GM21576 (cell line): ENCODE measurements around the gene COX8C.
"Not testable (repeated sequence)": the region's sequence is repeated elsewhere in the genome, so short reads cannot be mapped to it uniquely, and the experiment has no call there.

Experiments used
- ATAC-seq: cut with Tn5 transposase; IDR thresholded peaks from one replicate; pipeline ENCODE4 v1.9.1; 2021; ENCODE audit warnings: mild to moderate bottlenecking, moderate library complexity; ENCODE audit not compliant: unreplicated experiment

COX8C gene

GRCh38 chr14:93319958-93320357, 27.0 kb upstream of the COX8C start:
- ATAC-seq, result peak; percentile 51

GRCh38 chr14:93320489-93320888, 26.5 kb upstream of the COX8C start:
- no peak for ATAC-seq

GRCh38 chr14:93322929-93323599, 23.9 kb upstream of the COX8C start:
- no peak for ATAC-seq

DNA sequence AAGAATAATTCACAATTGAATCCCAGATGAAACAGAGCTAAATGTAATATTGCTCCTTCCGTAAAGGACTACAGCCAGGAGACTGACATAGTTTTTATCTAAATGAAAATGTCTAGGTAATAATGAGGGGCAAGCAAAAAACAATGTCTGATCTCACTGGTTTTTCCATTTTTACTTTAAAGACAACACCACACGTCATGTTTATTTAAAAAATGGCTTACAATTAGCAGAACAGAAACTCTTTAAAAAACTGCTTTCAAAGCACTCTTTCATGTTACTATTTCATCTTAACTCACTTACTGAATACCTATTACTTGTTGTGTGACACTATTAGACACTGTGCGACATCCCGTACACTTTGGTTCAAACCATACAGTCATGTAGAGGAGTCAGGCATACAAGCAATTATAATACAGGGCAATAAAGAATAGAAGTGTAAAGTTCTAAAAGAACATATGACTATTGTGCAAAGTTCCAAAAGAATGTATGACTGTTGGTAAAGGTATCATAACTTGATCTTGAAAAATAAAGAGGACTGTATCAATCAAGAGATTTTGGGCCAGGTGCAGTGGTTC, 23.3 kb upstream of the COX8C start:
- ATAC-seq, result no peak

- no peak for ATAC-seq
Measured at GRCh38 chr14:93326196-93326595, 20.8 kb upstream of the COX8C start.

DNA sequence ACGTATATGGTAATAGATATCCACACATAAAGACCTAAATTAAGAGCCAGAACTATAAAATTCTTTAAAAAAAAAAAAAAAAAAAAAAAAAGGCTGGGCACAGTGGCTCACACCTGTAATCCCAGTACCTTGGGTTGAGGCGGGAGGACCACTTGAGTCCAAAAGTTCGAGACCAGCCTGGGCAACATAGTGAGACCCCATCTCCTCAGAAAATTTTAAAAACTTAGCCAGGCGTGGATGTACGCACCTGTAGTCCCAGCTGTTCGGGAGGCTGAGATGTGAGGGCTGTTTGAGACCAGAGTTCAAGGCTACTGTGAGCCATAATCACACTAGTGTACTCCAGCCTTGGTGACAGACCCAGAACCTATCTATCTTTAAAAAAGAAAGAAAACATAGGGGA, 18.4 kb upstream of the COX8C start:
- ATAC-seq, result no peak

DNA sequence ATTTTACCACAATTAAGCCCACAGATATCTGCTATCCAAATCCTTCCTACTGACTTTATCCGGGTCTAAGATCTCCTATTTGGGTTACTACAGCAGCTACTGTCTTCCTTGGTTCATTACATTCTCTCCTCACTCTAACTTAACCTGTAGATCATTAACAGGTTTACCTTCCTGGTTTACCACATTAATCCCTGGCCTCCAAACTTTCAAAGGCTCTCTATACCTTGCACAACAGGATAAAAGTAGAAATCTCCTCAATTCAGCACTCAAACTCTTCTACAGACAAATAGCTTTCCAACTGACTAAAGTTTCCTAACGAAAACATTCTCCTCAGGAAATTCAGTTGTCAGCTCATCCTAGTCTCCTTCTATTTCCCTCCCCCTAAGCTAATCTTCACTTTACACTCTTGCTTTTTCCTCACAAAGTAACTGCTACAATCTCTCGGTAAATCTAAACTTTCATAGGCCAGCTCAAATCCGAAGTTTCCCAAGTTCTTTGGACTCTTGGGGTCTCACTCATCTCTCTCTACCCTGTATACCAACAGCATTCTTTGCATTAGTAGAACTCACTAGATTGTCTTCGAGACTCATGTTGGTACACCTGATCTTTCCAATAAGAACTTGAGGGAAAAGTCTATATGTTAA, 16.9 kb upstream of the COX8C start:
- no peak for ATAC-seq

DNA sequence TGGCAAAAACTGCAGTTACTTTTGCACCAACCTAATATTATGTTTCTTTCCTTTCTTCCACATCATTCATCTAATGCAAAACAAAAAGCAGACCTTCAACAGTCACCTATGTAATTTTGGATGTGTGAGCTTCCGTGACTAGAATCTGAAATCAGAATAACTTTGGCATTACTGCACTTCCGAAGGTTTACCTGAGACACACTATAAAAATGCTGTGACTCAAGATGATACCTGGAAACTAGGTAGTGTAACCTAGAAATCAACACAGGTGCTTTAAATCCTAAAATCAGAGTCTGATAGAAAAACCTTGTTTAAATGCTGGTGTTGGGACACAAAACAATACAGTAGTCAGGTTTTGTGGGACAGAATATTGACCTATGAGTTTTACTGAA, 16.4 kb upstream of the COX8C start:
- no peak for ATAC-seq

GRCh38 chr14:93331002-93331727, 15.8 kb upstream of the COX8C start:
- ATAC-seq, result no peak

- peak; percentile 4 for ATAC-seq
Measured at GRCh38 chr14:93331728-93332396, 15.1 kb upstream of the COX8C start.

DNA sequence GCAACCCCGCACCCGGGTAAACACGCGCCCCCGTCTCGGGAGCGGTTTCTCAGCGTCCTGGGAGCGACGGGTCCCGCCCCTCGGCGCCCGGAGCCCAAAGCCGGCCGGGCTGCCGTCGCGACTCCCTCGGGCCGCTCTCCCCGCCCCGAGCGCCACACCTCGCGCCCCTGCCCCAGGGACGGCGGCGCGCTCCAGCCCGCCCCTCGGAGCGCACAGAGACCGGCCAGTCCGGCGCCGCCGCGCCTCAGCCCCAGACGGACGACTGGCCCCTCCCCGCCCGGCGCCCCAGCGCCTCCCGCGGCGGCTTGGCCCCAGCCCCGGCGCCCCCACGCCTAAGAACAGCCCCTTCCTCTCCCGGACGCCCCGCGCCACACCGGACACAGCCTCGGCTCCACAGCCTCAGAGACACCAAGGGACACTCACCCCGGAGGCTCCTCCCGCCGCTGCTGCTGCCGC, 14.6 kb upstream of the COX8C start:
- peak; percentile 45 for ATAC-seq

GRCh38 chr14:93332853-93333630, 13.9 kb upstream of the COX8C start, which contains the start of gene BTBD7:
Gene BTBD7 (minus strand): TSS chr14:93333036. CDS start chr14:93296051, 36,985 bp downstream.
- ATAC-seq, result peak; percentile 73

DNA sequence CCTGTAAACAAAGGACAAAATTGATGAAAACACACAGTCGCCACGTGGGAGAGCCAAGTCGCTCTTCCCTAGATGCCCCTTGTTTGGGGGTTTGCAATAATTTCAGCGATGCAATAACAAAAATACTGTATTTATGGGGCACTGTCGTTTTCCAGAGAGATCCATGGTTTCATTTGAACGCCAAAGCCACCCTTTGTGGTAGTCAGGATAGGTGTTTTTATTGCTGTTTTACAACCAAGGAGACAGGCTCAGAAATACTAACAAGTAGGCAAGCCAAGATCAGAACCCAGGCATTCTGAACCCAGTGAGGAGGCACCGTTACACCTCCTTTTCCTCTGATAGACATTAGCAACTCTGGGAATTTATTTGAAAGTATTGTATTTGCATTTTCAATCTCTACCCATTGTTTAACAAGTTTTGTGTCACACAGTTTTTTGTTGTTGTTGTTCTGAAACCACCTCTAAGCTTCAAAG, 13.3 kb upstream of the COX8C start:
- no peak for ATAC-seq

DNA sequence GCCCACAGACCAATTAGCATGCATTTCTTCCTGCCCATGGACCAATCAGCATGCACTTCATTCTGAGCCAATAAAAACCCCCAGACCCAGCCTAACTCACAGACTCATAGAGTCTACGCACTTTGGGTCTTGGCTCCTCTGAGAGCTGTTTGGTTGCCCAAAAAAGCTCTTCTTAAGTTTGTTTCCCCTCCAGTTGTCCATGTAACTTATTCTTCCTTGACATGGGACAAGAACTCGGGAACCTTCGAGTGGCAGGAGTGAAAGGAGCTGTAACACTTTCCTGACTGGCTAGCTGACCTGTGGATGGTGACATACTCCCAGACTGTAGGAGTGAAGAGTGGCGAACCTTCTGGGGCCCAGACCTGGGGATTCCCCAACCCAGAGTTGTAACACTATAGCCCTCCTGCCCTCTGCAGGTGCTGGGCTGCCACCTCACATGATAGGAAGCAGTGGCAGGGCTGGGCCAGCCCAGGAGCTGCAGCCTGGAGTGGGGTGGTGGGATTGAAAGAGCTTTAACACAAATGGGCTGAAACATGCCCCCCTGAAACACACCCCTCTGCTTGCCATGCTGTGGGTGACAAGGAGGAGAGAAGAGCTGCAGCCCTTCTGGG, 9.7 kb upstream of the COX8C start:
- ATAC-seq, result no peak

GRCh38 chr14:93337884-93338283, 9.1 kb upstream of the COX8C start:
- no peak for ATAC-seq

- no peak for ATAC-seq
Measured at GRCh38 chr14:93343266-93343665, 3.7 kb upstream of the COX8C start.

DNA sequence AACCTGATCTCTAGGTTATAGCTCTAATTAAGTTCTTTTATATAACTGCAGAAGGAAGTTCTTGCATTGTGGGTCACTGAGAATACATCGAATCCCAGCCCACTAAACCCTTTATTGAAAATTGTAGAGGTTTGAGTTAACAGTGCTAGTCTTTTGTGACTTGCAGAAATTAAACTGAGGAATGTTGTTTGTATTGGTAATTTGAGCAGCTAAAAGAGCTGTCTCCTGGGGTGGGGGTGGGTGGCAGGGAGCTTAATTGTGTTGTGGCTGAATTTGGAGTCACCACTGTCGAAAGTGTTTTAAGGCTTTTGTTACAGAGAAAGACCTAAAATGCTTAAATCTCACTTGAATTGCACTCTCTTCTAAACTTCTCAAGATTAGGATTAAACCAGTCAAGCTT, 3.2 kb upstream of the COX8C start:
- no peak for ATAC-seq

DNA sequence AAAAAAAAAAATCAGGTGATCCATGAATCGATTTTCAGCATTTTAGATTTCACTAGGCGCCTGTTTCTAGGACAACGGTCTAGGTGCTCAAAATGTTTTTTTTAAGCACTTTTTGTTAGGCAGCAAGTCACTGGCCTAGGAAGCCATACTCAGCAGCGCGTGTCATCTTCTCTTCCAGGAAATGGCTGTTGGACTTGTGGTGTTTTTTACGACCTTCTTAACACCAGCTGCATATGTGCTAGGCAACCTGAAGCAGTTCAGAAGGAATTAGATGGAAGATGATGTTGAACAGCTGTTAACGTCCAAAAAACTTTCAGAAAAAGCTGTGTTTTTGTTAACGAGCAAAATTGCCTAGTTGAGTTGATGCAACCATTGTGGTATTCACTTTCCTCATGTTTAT, 868 bp downstream of the COX8C start:
- ATAC-seq, result no peak

DNA sequence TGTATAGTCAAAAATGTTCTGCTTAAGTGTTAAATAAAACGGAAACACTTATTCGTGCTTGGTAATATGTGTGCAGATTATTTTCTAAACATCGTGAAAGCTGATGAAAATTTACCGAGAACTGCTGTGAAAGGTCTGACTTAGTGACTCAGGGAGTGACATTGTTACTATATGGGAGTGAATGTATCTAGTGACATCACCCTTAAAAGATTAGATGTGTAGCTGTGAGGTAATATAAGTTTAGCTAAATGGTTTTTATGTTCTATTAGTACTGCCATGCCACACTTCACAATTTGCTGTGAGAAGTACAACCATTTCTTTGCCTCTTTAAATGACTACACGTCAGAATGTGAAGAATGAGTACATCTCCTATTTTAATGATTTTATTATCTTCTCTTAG, 1.3 kb downstream of the COX8C start:
- ATAC-seq, result no peak

DNA sequence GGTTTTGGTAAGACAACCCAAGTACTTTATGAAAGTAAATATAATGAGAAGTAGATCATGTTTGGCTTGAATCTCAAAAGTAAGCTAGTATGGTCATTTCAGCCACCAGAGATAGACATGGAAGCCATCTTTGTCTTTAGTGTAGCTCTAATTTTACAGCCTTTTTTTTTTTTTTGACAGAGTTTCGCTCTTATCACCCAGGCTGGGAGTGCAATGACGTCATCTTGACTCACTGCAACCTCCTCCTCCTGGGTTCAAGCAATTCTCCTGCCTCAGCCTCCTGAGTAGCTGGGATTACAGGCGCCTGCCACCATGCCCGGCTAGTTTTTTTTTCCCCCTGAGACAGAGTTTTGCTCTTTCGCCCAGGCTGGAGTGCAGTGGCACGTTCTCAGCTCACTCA, 7.9 kb downstream of the COX8C start:
- ATAC-seq, result not testable (repeated sequence)
